Stimulated activated CD8-positive, alpha-beta memory T cell treated with anti-CD3 and anti-CD28 coated beads, Interleukin-15, amount 100 ng/mL, for 1 hour (primary cell): Measurements from ENCODE around the gene OR1A1.
"Not testable (repeated sequence)": the region's sequence is repeated elsewhere in the genome, so short reads cannot be mapped to it uniquely, and the experiment has no call there.

Experiments used
- DNase-seq: peaks from one replicate; pipeline ENCODE4 v3.0.0-alpha.2; 2020; ENCODE audit warnings: low read depth

The OR1A1 gene

DNA sequence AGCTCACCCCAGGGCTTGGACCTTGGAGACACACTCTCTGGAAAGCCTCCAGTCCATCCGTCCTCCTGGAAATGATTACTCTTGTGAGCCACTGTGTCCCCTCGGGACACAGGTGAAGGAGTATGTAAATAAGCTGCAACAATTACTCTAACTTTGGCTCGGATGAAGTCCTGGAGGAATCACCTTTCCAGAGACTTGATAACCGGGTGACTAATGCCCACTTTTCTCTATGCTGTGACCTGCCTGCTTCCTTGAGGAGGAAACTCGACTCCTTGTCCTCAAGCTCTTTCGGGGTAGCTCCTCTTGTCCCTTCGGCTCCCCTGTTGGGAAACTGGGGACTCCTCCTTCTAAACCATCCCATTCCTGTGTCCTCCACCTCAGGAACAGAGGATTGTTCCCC, at the start of gene OR1A1:
Gene OR1A1, plus strand, starts transcription at position 301 of the 400 bp plus-strand sequence. CDS start 7,954 bp downstream, outside the sequence.
- DNase-seq, result no peak

DNA sequence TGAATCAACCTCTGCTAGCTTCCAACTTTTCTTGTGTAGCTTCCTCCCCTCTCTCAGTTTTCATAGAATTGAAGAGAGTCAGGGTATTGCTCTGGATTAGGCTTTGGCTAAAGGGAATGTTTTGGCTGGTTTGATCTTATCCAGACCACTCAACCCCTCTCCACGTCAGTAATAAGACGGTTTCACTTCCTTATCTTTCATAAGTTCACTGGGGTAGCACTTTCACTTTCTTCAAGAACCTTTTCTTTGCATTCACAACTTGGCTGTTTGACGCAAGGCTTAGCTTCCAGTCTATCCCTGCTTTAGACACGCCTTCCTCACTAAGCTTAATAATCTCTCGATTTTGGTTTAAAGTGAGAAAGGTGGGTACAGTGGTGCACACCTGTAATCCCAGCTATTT, 39.9 kb upstream of the OR1A1 start:
- no peak for DNase-seq

- DNase-seq, result no peak
Observed at GRCh38 chr17:3189961-3190360, 17.5 kb upstream of the OR1A1 start.

GRCh38 chr17:3197219-3197618, 10.2 kb upstream of the OR1A1 start, which contains the start of gene OR1A2:
TSS of gene OR1A2 (plus strand) at chr17:3197519. CDS start at chr17:3197519, 0 bp downstream.
- DNase-seq, result no peak

GRCh38 chr17:3208484-3208883, 1.0 kb downstream of the OR1A1 start:
- no peak for DNase-seq

DNA sequence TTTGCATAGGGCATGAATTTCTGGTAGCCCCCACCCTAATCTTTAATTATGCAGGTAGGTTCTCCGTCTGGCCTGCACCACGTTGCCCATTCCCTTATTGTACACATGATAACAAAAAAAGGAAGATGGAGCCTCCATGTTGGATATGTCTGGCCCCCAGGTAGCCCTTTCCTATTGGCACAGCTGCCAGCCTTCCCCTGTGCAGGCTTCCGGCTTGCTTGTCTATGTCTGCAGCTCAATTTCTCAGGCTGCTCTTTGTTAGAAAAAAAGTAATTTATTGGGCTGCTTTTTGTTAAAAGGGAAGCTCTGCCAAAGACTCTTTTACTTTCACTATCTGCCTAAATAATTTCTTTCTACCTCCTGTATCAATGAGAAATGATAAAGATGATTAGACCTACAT, 5.5 kb downstream of the OR1A1 start:
- no peak for DNase-seq

DNA sequence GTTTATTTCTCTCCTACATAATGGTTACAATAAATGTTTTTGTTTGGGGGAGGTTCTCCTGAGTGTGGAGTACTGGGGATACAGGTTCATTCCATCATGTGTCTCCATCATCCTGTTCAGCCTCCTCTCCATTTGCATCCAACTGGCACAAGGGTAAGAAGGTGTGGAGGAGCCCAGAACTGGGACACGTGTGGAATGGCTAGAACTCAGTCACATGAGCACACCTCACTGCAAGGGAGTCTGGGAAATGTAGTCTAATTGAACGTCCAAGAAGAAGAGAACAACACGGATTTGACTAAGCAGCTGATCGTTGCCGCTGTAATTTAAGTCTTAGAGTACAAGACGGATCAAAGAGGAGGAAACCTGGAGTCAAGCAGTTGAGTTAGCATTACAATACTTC, 6.1 kb downstream of the OR1A1 start:
- DNase-seq, result no peak

GRCh38 chr17:3219978-3220377, 12.5 kb downstream of the OR1A1 start:
- not testable (repeated sequence) for DNase-seq

DNA sequence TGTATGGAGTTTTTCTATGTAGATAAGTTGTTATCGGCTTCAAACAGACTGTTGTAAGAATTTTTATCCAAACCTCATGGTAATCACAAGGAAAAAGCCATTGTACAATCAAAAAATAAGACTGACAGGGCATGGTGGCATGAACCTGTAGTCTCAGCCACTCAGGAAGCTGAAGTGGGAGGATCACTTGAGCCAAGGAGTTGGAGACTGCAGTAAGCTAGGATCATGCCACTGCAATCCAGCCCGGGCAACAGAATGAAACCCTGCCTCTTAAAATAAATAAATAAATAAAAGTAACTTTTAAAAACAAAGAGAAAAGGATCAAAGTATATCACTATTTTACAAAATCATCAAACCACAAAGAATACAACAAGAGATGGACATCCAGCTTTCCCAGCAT, 14.4 kb downstream of the OR1A1 start:
- no peak for DNase-seq

DNA sequence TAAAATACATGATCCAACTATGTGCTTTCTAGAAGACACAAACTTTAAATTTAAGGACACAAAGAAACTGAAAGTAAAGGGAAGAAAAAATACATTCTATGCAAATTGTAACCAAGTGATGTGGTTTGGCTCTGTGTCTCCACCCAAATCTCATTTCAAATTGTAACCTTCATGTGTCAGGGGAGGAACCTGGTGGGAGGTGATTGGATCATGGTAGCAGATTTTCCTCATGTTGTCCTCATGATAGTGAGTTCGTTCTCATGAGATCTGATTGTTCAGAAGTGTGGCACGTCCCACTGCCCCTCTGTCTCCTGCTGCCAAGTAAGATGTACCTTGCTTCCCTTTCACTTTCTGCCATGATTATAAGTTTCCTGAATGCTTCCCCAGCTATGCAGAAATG, 15.0 kb downstream of the OR1A1 start:
- no peak for DNase-seq

DNA sequence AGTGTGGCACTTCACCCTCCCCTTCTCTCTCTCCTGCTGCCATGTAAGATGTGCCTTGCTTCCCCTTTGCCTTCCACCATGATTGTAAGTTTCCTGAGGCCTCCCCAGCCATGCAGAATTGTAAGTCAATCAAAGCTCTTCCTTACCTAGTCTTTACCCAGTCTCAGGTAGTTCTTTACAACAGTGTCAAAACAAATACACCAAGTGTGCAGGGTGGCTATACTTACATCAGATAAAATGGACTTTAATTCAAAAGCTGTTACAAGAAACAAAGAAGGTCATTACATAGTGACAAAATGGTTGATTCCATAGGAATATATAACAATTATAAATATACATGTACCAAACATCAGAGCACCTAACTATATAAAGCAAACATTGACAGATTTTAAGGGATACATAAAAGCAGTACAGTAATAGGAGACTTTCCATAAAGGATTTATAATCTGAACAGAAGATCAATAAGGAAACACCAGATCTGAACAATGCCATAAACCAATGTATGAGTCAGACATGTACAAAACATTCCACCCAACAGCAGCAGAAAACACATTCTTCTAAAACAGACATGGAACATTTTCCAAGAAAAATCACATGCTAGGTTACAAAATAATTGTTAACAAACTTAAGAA, 17.4 kb downstream of the OR1A1 start:
- DNase-seq, result not testable (repeated sequence)

DNA sequence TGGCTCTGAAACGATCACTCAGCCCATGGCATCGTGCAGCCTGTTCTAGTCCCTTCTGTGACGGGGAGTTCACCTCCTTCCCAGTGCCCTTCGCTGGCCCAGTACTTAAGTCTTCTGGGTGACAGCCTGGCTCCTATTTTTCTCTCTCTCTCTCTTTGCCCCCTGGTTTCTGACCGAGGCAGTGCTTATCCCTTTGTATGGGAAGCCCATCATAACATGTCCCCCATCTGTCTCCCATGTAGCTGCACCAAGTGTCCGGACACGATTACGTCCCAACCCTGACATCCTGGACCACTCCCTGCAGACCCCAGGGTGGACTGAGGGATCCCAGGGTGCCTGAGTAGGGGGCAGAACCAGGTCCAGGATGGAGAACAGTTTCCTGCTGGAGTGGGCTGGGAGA, 24.8 kb downstream of the OR1A1 start:
- not testable (repeated sequence) for DNase-seq

GRCh38 chr17:3238685-3239084, 31.2 kb downstream of the OR1A1 start:
- DNase-seq, result not testable (repeated sequence)

DNA sequence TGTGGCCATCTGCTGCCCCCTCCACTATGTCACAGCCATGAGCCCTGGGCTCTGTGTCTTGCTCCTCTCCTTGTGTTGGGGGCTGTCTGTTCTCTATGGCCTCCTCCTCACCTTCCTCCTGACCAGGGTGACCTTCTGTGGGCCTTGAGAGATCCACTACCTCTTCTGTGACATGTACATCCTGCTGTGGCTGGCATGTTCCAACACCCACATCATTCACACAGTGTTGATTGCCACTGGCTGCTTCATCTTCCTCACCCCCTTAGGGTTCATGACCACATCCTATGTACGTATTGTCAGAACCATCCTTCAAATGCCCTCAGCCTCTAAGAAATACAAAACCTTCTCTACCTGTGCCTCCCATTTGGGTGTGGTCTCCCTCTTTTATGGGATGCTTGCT, 33.6 kb downstream of the OR1A1 start:
- DNase-seq, result not testable (repeated sequence)

DNA sequence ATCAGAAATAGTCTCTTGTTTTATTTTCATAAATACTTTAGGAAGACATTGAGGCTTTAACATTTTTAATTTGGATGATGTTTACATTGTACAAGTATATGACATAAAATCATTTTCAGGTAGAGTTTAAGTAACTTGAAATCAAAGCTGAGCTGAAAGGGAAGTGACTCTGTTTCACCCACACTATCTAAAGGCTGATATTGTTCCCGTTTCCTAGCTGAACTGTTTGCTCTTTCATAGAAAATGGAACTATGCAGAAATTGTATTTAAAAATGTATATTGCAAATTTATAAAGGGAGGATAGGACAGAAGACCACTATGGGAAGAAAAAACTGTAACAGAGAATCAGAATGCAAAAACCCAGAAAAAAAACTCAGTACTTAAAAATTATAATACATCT, 37.4 kb downstream of the OR1A1 start:
- DNase-seq, result not testable (repeated sequence)

DNA sequence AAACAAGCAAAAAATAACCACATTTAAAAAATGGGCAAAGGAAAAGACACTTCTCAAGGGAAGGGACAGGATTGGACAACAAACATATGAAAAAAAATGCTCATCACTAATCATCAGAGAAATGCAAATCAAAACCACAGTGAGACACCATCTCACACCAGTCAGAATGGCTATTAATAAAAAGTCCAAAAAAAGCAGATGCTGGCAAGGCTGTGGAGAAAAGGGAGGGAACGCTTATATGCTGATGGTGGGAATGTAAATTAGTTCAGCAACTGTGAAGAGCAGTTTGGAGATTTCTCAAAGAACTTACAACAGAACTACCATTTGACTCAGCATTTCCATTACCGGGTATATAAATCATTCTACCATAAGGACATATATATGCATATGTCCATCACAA, 41.5 kb downstream of the OR1A1 start:
- not testable (repeated sequence) for DNase-seq

- no peak for DNase-seq
Observed at GRCh38 chr17:3256575-3256974, 49.1 kb downstream of the OR1A1 start.

- no peak for DNase-seq
Observed at GRCh38 chr17:3260163-3260562, 52.7 kb downstream of the OR1A1 start.

DNA sequence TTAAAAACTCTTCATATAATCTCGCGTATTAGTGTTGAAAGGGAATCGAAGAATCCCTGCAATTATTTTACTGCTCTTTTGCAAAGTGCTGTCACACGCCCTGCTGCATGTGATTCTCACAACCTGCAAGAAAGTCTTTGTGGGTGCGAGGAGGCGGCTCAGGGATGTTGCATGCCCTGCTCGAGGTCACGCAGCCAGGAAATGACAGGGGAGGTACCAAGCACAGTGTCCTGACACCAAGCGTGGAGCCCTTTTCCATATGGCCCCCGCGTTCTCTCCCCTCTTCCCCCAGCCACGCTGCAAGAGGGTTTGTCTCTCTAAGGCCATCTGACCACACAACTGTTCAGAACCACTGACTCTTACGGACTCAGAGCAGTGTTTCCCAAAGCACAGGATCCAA, 53.1 kb downstream of the OR1A1 start:
- no peak for DNase-seq
